Fibroblast of villous mesenchyme (primary cell): ENCODE measurements around the gene KCNK6. TPM values are rescaled to one million over a fixed set of nuclear protein-coding genes. Genes with fewer than 3 reads are reported as not detected.
"Not testable (repeated sequence)": the region's sequence is repeated elsewhere in the genome, so short reads cannot be mapped to it uniquely, and the experiment has no call there.

Experiments used
- DNase-seq: peaks from one replicate; pipeline ENCODE4 v3.0.0-alpha.2; 2010; ENCODE audit warnings: low read depth
- H3K4me3 ChIP-seq: 2 replicates; pipeline ENCODE4 v1.5.1; 2011; ENCODE audit warnings: low read depth, mild to moderate bottlenecking, low read length
- total RNA-seq: library from RNA; depleted of rRNA; stranded (reverse); fragments of >200 nt; gene quantifications from 2 replicates; pipeline ENCODE4 v1.2.3, GENCODE V29; 2012
- TF ChIP-seq, protein P1 (sequence below): IDR thresholded peaks from 2 replicates; pipeline ENCODE4 v1.5.1; 2012; ENCODE audit warnings: low read depth, mild to moderate bottlenecking, low read length; ENCODE audit not compliant: insufficient read depth

KCNK6 gene
- total RNA-seq, 1 donor: 8.6 TPM

- DNase-seq: peak; percentile 96
- peak overlapping the region; percentile 95 for H3K4me3 ChIP-seq
- TF ChIP-seq, protein P1, sequence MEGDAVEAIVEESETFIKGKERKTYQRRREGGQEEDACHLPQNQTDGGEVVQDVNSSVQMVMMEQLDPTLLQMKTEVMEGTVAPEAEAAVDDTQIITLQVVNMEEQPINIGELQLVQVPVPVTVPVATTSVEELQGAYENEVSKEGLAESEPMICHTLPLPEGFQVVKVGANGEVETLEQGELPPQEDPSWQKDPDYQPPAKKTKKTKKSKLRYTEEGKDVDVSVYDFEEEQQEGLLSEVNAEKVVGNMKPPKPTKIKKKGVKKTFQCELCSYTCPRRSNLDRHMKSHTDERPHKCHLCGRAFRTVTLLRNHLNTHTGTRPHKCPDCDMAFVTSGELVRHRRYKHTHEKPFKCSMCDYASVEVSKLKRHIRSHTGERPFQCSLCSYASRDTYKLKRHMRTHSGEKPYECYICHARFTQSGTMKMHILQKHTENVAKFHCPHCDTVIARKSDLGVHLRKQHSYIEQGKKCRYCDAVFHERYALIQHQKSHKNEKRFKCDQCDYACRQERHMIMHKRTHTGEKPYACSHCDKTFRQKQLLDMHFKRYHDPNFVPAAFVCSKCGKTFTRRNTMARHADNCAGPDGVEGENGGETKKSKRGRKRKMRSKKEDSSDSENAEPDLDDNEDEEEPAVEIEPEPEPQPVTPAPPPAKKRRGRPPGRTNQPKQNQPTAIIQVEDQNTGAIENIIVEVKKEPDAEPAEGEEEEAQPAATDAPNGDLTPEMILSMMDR: no peak
Measured at GRCh38 chr19:38335949-38336637, 16.4 kb downstream of the KCNK6 start.

- TF ChIP-seq, protein P1: no peak
- DNase-seq: peak; percentile 92
- peak overlapping the region; percentile 95 for H3K4me3 ChIP-seq
Measured at GRCh38 chr19:38336638-38337359, 17.2 kb downstream of the KCNK6 start.

DNA sequence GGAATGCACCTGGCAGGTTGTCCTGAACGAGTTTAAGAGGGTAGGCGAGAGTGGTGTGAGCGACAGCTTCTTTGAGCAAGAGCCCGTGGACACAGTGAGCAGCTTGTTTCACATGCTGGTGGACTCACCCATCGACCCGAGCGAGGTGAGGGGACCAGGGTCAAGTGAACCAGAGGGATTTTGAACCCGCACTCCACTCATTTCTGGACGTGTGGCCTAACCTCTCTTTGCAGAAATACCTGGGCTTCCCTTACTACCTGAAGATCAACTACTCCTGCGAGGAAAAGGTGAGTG, 17.7 kb downstream of the KCNK6 start:
- peak overlapping the region; percentile 95 for H3K4me3 ChIP-seq
- TF ChIP-seq, protein P1: no peak
- no peak for DNase-seq

DNA sequence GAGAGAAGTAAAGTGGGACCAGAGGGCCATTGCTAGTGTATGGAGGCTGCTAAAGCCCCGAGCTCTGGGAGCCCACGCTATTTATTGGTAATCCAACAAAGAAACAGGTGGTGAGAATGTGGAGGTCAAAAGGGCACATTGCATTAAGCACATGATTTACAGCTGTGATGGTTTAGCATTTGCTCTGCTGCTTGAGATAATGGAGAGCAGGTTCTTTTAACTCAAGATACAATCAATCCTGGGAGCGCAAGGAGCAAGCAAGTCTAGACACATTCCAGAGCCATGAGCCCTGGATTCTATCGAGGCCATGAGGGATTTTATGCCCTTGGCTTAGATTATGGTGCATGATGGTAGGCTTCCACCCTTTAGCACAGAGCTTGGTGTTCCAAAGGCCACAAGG, 19.4 kb downstream of the KCNK6 start:
- not testable (repeated sequence) for DNase-seq, H3K4me3 ChIP-seq

DNA sequence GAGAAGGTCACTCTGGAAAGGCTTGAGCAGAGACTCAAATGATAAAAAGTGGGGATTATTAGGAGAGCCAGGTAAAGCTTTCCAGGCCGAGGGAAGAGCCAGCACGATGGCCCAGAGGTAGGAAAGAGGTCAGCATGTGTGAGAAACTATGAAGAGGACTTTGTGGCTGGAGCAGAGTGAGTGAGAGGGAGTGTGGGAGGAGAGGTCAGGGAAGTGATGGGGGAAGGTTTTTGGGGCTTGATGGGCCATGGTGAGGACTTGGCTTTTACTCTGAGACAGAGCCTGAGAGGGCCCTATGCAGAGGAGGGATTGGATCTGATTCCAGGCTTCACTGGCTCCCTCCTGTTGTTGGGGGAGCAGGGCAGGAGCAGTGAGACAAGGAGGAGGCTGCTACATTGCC, 21.3 kb downstream of the KCNK6 start:
- no peak overlapping the region for H3K4me3 ChIP-seq
- DNase-seq: no peak
- TF ChIP-seq, protein P1: no peak

DNA sequence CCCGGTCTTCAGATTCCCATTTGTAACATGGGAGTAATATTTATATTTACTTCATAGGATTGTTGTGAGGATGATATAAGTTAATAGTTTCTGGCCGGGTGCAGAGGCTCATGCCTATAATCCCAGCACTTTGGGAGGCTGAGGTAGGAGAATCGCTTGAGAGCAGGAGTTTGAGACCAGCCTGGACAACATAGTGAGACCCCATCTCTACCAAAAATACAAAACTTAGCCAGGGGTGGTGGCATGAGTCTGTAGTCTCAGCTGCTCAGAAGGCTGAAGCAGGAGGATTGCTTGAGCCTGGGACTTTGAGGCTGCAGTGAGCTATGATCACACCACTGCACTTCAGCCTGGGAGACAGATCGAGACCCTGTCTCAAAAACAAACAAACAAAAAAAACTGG, 27.2 kb downstream of the KCNK6 start:
- TF ChIP-seq, protein P1: no peak
- H3K4me3 ChIP-seq: no peak overlapping the region
- no peak for DNase-seq

DNA sequence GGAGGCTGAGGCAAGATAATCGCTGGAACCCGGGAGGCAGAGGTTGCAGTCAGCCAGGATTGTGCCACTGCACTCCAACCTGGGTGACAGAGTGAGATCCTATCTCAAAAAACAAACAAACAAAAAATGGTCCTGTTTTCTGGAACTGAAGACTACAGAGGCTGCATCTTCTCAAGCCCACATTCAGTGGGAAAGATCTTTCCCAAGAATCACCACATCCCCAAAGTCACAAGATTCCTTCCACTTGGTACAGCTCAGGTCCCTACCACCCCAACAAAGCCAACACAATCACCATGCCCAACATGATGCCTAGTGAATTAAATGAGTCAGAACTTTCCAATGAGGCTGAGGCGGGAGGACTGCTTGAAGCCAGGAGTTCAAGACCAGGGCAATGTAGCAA, 31.2 kb downstream of the KCNK6 start:
- no peak for DNase-seq
- no peak overlapping the region for H3K4me3 ChIP-seq
- TF ChIP-seq, protein P1: no peak
